GM18873 (cell line): ENCODE data around the gene KRTAP10-3.
"Not testable (repeated sequence)": the region's sequence is repeated elsewhere in the genome, so short reads cannot be mapped to it uniquely, and the experiment has no call there.

ENCODE experiments used
- ATAC-seq: cut with Tn5 transposase; IDR thresholded peaks from one replicate; pipeline ENCODE4 v1.9.1; 2021; ENCODE audit warnings: mild to moderate bottlenecking, moderate library complexity, moderate number of reproducible peaks; ENCODE audit not compliant: unreplicated experiment, low FRiP score

KRTAP10-3 gene, protein sequence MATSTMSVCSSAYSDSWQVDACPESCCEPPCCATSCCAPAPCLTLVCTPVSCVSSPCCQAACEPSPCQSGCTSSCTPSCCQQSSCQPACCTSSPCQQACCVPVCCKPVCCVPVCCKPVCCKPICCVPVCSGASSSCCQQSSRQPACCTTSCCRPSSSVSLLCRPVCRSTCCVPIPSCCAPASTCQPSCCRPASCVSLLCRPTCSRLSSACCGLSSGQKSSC

DNA sequence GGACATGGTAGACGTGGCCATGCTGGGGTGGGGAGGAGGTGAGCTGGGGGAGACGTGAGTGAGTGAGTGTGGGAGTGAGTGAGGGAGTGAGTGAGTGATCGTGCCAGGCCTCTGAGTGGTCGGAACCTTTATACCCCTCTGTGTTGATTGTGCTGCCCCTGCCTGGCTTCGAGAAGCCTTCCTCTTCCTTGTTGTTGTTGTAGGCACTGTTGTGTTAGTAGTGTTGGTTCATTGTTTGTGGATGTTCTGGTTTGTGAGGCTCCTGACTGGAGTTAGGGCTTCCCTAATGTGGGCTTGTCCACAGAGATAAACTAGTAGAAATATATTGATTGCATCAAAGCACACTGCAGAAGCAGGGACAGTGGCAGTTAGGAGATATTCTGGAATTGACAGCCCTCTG is at the start of gene KRTAP10-3:
KRTAP10-3 (minus strand) TSS at position 101 of the 400 bp plus-strand sequence; CDS start at position 21, 80 bp downstream.
- ATAC-seq, result no peak

GRCh38 chr21:44606495-44606894 is 47.9 kb upstream of the KRTAP10-3 start:
- no peak for ATAC-seq

DNA sequence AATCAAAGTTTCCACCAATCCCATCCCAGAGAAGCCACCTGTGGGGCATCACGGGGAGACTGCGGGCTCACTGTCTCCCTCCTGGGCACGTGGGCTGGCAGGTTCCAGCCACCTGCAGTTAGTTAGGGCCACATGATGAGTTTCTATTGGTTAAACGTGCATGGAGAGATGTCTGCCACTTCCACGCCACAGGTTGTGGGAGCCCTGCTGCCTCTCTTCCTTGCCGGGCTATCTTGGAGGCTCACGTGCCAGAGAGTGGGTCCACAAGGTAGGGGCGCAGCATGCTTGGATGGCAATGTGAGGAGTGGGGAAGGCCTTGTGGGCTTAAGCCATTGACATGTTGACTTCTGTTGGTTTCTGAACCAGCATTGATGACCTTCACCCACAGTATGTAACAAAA is 45.3 kb upstream of the KRTAP10-3 start:
- no peak for ATAC-seq

GRCh38 chr21:44603109-44603875 is 44.7 kb upstream of the KRTAP10-3 start:
- ATAC-seq, result no peak

GRCh38 chr21:44602463-44602850 is 43.9 kb upstream of the KRTAP10-3 start:
- ATAC-seq, result no peak

DNA sequence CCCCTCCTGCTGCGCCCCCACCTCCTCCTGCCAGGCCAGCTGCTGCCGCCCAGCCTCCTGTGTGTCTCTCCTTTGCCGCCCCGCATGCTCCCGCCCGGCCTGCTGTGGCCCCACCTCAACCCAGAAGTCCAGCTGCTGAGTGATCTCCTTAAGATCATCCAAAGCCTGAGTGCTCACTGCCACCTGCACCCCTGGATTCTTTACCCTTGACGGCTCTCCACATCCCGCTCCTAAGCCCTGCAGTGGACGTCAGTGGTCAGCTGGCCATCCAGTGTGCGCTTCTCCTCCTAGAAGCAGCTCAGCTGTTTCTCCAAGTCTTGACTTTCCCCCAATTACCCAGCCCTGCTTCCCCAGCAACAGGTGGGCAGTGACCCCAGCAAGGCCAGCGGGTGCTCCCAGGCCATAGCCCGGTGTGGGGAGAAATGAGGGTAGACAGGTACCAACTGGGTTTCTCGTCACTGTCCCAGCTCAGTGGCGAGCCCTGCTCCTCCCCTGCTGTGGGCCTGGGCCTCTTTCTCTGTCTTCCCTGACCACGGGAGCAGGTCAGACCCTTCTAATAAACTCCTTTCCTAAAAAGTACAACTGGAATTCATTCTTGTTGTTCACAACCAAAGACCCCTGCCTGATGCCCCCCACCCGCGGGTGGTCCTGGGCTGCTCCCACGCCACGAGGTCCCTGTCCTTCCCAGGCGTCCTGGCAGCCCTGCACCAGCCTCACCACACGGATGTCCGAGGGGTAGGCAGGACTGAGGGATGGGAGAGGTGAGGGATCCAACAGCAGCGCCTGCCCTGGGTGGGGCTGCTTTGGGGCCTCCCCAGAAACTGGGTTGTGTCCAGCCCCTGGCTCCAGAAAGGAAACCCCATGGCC is 43.2 kb upstream of the KRTAP10-3 start:
- ATAC-seq, result no peak

GRCh38 chr21:44601091-44601490 is 42.5 kb upstream of the KRTAP10-3 start:
- ATAC-seq, result not testable (repeated sequence)

DNA sequence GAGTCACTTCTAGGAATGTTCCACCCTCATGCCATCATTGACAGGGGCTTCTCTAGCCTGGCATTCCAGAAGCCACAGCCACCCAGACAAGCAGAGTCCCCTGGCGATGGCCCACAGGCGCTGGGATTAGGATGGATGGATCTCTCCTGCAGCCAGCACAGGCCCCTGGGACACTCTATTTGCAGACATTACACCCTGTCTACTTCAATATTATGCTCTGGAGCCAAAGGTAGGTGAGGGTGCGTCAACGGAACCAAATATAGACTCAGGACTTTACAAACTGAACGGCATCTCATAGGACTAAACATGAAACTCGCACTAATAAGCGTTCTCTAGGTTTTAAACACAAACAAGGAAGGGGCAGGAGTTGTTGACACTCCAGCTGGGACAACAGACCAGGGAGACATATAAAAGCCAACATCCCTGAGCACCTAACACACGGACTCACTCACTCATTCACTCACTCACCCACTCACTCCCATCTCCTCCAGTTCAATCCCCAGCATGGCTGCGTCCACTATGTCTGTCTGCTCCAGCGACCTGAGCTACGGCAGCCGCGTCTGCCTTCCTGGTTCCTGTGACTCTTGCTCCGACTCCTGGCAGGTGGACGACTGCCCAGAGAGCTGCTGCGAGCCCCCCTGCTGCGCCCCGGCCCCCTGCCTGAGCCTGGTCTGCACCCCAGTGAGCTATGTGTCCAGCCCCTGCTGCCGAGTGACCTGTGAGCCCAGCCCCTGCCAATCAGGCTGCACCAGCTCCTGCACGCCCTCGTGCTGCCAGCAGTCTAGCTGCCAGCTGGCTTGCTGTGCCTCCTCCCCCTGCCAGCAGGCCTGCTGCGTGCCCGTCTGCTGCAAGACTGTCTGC is 41.8 kb upstream of the KRTAP10-3 start, which contains the start of gene KRTAP10-7:
KRTAP10-7 (plus strand) TSS at position 480 of the 861 bp plus-strand sequence; CDS start at position 505, 25 bp downstream.
- not testable (repeated sequence) for ATAC-seq

DNA sequence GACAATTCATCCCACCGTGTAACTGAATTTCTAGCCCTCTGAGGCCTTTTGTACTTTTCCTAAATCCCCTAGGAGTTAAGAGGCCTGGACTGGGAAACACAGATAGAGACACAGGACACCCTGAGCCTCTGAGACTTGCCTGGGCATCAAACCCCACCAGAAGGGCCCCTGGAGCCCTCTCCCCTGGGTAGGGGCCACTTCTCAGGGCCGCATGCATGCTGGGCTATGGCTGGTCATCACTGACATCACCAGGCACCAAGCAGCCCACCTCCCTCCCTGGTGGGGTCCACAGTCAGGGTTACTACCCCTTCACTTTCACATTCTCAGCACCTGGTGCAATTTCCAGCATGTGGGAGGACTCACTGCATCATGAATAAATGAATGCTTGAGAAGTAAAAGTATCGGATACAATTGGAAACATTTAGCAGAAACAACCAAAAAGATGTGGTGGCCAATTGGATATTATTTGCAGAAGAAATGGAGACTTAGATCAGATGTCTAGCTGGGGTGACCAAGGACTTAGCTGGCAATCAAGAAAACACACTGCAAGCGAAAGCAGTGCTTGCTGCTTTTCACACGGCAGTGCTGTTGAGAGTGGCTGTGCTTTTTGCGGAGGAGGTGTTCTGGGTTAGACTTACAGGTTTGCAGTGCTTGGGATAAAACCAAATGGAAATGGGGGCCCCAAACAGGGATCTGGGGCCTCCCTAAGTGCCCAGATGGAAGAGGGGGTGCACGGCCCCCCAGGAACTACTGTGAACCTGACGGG is 40.9 kb upstream of the KRTAP10-3 start:
- ATAC-seq, result no peak

- no peak for ATAC-seq
These were observed 39.5 kb upstream of the KRTAP10-3 start for GRCh38 chr21:44598061-44598460.

- no peak for ATAC-seq
These were observed 37.6 kb upstream of the KRTAP10-3 start for GRCh38 chr21:44596068-44596725.

- ATAC-seq, result no peak
These were observed 36.9 kb upstream of the KRTAP10-3 start for GRCh38 chr21:44595524-44595923.

DNA sequence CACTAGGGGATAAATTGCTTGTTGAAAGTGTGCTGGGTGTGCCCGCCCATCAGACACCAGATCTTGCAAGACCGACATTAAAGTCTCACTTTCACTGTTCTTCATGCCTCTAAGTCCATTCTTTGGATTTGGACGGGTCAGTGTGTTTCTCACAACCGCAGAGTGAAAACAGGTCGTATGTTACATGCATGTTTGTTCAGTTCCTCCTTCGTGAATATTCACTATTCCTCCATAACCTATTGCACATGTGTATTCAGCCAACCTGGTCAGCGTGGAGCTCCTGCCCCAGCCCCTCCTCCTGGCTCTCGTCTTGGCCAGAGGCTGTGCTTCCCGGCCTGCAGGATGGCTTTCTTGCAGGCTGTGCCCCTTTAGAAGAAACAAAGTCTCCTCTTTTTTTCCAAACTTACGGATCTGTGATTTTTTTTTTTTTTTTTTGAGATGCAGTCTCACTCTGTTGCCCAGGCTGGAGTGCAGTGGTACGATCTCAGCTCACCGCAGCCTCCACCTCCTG is 35.9 kb upstream of the KRTAP10-3 start:
- ATAC-seq, result no peak

DNA sequence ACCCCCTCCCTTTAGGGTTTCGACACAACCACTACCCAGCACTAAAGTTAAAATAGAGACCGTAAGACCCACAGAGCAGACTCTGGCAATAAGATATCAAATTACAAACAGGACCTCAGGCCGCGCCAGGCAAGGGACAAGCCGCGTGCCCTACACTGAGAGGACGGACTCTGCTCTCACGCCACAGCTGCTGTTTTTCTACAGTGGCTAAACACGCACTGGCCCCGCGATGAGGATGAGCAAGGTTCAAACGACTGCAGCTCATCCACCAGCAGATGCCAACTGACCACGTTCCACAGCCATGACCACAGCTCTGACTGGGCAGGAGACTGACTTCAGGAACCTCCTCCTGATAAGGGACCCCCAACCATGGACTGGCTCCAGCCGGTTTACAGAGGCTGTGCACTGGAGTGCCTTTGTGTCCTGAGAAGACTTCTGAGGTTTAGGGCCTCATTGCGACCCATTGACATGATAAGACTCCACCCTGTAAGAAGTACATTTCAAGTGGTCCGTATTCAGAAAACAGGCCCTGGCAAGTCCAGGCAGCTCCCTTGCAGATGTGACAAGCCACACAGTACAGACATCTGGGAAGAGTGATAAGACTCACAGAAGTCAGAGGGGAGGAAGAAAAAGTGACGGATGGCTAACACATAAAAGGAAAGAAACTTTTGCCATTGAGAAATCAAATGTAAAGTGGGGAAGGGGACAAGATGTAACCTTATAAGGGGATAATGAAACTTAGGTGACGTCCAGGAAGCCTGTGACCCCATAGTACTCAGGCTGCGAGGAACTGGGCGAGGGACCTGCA is 35.2 kb upstream of the KRTAP10-3 start:
- no peak for ATAC-seq

DNA sequence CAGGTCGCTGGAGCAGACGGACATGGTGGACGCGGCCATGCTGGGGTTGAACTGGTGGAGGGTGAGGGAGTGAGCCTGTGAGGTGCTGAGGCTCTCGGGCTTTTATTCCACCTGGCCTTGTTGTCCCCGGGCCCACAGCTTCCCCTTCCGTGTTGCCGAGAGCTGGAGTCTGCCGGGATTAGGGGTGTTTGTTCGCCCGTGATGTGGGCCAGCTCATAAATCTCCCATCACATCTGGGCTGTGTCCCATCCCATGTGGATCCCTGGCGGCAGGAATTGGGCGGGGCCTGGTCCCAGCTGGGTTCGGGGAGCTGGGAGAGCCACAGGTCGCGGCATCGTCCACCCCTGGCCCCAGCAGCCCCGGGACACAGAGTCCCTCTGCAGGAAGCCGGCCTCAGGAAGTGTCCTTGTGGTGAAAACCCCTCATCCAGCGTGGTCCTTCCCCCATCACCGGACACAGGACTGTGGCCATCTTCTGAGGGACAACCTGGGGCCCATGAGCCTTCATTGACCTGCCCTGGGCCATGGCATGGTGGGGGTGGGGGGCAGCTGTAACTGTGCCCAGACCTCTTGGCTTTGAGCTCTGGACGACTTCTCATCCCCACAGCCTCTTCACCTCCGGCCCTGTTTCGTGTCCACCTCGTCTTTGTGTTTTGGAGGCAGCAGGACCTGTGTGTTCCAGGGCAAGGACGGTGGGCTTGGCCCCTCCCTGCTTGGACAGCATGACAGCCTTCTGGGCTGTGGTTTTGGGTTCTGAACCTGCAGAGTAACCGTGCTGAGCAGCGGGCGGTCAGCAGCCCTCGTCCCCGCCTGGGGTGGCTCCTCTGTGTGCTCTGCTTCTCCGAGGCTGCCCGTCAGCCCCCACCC is 34.1 kb upstream of the KRTAP10-3 start, which contains the start of gene KRTAP10-6:
KRTAP10-6 (minus strand) TSS at position 60 of the 866 bp plus-strand sequence; CDS start at position 39, 21 bp downstream.
- ATAC-seq, result no peak

DNA sequence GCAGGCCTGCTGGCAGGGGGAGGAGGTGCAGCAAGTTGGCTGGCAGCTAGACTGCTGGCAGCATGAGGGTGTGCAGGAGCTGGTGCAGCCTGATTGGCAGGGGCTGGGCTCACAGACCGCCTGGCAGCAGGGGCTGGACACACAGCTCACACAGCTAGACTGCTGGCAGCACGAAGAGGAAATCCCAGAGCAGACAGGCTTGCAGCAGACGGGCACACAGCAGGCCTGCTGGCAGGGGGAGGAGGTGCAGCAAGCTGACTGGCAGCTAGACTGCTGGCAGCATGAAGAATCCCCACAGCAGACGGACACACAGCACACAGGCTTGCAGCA is 33.2 kb upstream of the KRTAP10-3 start:
- ATAC-seq, result not testable (repeated sequence)
